Ovary (tissue), 9 donors: ENCODE data around the gene BTBD17. TPM values are rescaled to one million over a fixed set of nuclear protein-coding genes. Genes with fewer than 3 reads are reported as not detected.

Experiments
- DNase-seq, 5 donors: peaks; one replicate each; pipeline ENCODE4 v3.0.0-alpha.2; 2019 to 2020
- H3K27ac ChIP-seq, 2 donors: fragments of 200-600 bp; one replicate each; pipeline versions ENCODE4 v1.5.1 to v1.8.0; 2019 to 2022
- H3K27me3 ChIP-seq: fragments of 200-600 bp; one replicate; pipeline ENCODE4 v1.8.0; 2022
- H3K36me3 ChIP-seq: fragments of 200-600 bp; sonication (generic); one replicate; pipeline ENCODE4 v1.5.1; 2019
- H3K4me1 ChIP-seq: one replicate; pipeline ENCODE4 v1.8.1; 2013; ENCODE audit warnings: mild to moderate bottlenecking, moderate library complexity; ENCODE audit not compliant: insufficient read depth
- H3K4me3 ChIP-seq: fragments of 200-600 bp; sonication (generic); one replicate; pipeline ENCODE4 v1.5.1; 2017
- H3K9me3 ChIP-seq, 2 donors: fragments of 200-600 bp in 1 of 2; sonication (generic) in 1 of 2; one replicate each; pipeline versions ENCODE4 v1.5.1 to v1.8.1; 2013 to 2019; ENCODE audit warnings: mild to moderate bottlenecking in 1 of 2, moderate library complexity in 1 of 2
- CTCF ChIP-seq, 3 donors: fragments of 450-650 bp in 2 of 3; fragments of 200-600 bp in 1 of 3; IDR thresholded peaks; one replicate each; pipeline versions ENCODE4 v1.5.1 to v1.8.0; 2016 to 2022; ENCODE audit warnings: antibody characterized with exemption in 3 of 3, mild to moderate bottlenecking in 1 of 3
- EP300 ChIP-seq: sonication (generic); formaldehyde crosslinking; IDR thresholded peaks from one replicate; pipeline ENCODE4 v1.6.1; 2017; ENCODE audit warnings: antibody characterized with exemption
- POLR2A ChIP-seq: fragments of 450-650 bp; IDR thresholded peaks from one replicate; pipeline ENCODE4 v1.6.1; 2017; ENCODE audit warnings: antibody characterized with exemption, mild to moderate bottlenecking, moderate library complexity
- WGBS, 3 donors: extraction: QIAGEN DNeasy Blood & Tissue Kit in 1 of 3; methylation state at CpG; one replicate each; pipeline versions ENCODE4 v1.1.5 to v1.1.7; 2013 to 2017; 5-methylcytosine and 5-hydroxymethylcytosine counted together
- intact Hi-C, 4 donors: fragments of 100-400 bp; cut with DNase I; formaldehyde crosslinking; loops; one replicate each; pipeline versions ENCODE4 v1.11.0 to v1.15.1; 2022 to 2023
- polyA plus RNA-seq, 2 donors: library from polyadenylated mRNA; stranded (reverse); fragments of 200-250 nt in 1 of 2; fragments of 350-450 nt in 1 of 2; fragmentation: Illumina TruSeq in 1 of 2; extraction: RNeasy Lipid Tissue Mini Kit (QIAGEN cat#74804) in 1 of 2; gene quantifications; one replicate each; pipeline ENCODE4 v1.2.3, GENCODE V29; 2013 to 2014
- total RNA-seq, 7 donors: library from RNA; depleted of rRNA in 2 of 7; stranded (reverse); fragments of >200 nt in 2 of 7; fragmentation: NEBNext Ultra II Directional in 3 of 7; extraction: Animal tissue kit (Norgen Biotek cat#: 25700) in 3 of 7; gene quantifications; one replicate each; pipeline versions ENCODE4 v1.1.0 to v1.2.4, GENCODE V29; 2016 to 2023
- donor health status: DM: no; HTN: no; CAD: no; lungs with moderate emphysema.
- donor health status: DM: no; HTN: no; CAD: no.
- donor health status: Bipolar disorder and iron deficiency.
- donor health status: DM: yes; HTN: yes; CAD: no.
- donor health status: DM: no; HTN: no; CAD: no.
- donor health status: DM: yes; HTN: yes; CAD: no.

The BTBD17 gene
- total and polyA plus RNA-seq, 9 donors: not detected

- WGBS, 3 donors: 84 to 87% (median 85%) methylated on average over 7 of the region's 7 CpGs
- Histone ChIP-seq H3K27me3 (no peaks in the 10 kb centered on the region), H3K9me3 (no peaks in the 10 kb centered on the region), H3K36me3 (no peaks in the 10 kb centered on the region), H3K4me1 (no peaks in the 10 kb centered on the region), H3K27ac (no peak overlapping the region), H3K4me3 (no peak overlapping the region)
- no peak for DNase-seq
- intact Hi-C loops: no loop called here
- TF ChIP-seq CTCF (IDR thresholded peaks at IDR 0.05): no peak
- no peak for TF ChIP-seq POLR2A
- no peak for TF ChIP-seq EP300
Observed at GRCh38 chr17:74402048-74402447, 40.4 kb upstream of the BTBD17 start.

- intact Hi-C loops: no loop called here
- H3K36me3 ChIP-seq: no peaks in the 10 kb centered on the region
- 74 to 87% (median 77%) methylated on average over 4 of the region's 4 CpGs for WGBS, 3 donors
Observed at GRCh38 chr17:74396567-74396966, 34.9 kb upstream of the BTBD17 start.

GRCh38 chr17:74394977-74395376 lies 33.3 kb upstream of the BTBD17 start:
- 83 to 88% (median 87%) methylated on average over 7 of the region's 7 CpGs for WGBS, 3 donors
- no peaks in the 10 kb centered on the region for H3K9me3 ChIP-seq
- no peak for DNase-seq
- H3K27ac ChIP-seq: no peak overlapping the region
- no peak for TF ChIP-seq CTCF (IDR thresholded peaks at IDR 0.05)
- no peak for TF ChIP-seq POLR2A
- TF ChIP-seq EP300: no peak
- H3K36me3 ChIP-seq: no peaks in the 10 kb centered on the region
- no peaks in the 10 kb centered on the region for H3K27me3 ChIP-seq
- H3K4me3 ChIP-seq: no peak overlapping the region
- no peaks in the 10 kb centered on the region for H3K4me1 ChIP-seq
- intact Hi-C loops: no loop called here

More at GRCh38 chr17:74396567-74396966, 34.9 kb upstream of the BTBD17 start:
- no peak for TF ChIP-seq POLR2A
- TF ChIP-seq CTCF (IDR thresholded peaks at IDR 0.05): no peak
- no peak for TF ChIP-seq EP300
- no peaks in the 10 kb centered on the region for H3K4me1 ChIP-seq
- no peak for DNase-seq
- no peaks in the 10 kb centered on the region for H3K9me3 ChIP-seq
- no peak overlapping the region for H3K27ac ChIP-seq
- no peaks in the 10 kb centered on the region for H3K27me3 ChIP-seq
- no peak overlapping the region for H3K4me3 ChIP-seq

- H3K27ac ChIP-seq: no peak overlapping the region
- H3K4me1 ChIP-seq: no peaks in the 10 kb centered on the region
- no peaks in the 10 kb centered on the region for H3K27me3 ChIP-seq
- 85 to 89% (median 87%) methylated on average over 12 of the region's 12 CpGs for WGBS, 3 donors
- no peak overlapping the region for H3K4me3 ChIP-seq
- intact Hi-C loops: no loop called here
- TF ChIP-seq EP300: no peak
- no peak for TF ChIP-seq POLR2A
- TF ChIP-seq CTCF (IDR thresholded peaks at IDR 0.05): no peak
- H3K9me3 ChIP-seq: no peaks in the 10 kb centered on the region
- no peak for DNase-seq
- H3K36me3 ChIP-seq: no peaks in the 10 kb centered on the region
Observed at GRCh38 chr17:74394275-74394950, 32.7 kb upstream of the BTBD17 start.
